ENCODE data around the gene ARX. TPM values are rescaled to one million over a fixed set of nuclear protein-coding genes. Genes with fewer than 3 reads are reported as not detected.
A peak's percentile ranks its signal among the peaks of the same experiment; 100 is the strongest.

ARX gene
- 1 to 10 TPM in 1 of 2 donors, not detected in 1; 1.0 TPM for total RNA-seq

DNA sequence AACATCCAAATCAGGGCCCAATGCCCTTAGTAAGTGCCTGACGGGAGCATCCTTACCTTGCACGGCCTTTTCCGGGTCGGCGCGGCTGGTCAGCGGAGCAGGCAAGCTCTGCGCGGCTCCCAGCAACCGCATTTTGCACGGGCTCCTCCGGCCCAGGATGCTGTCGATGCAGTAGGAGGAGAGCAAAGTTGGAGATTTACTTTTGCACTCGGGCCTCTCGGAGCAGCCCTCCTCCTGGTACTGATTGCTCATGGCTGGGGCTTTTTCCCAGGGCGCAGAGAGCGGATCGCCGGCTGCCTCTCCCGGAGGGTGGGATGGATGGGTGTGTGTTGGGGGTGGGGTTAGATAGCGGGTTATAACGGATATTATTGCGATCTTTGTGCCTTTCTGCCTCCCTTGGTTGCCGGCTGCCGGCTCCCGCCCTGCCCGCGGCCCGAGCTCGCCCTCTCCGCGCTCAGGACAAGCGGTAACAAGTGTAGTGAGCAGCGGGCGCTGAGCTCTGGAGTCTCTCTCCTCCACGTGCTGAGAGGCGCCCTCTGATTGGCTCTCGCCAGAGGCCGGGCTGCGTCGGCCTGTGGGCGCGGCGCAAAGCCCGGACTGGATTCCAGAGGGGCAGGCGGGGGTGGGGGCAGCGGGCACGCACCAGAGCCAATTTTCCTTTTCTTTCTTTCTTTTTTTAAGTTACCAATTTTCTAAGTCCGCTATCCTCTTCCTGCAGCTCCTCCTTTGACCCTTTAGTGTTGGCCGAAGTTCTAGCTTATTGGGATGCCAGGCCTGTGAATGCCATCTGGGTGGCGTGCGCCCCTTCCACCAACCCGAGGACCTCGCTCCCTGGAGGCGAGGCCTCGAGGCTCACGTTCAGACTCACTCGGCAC is at the start of gene ARX:
Gene ARX (minus strand): TSS at position 480 of the 875 bp plus-strand sequence. CDS start 228 bp downstream, at position 252.
- H3K27me3 ChIP-seq: peaks cover 0 to 12% of the 10 kb centered on the region in 2 donors
- H3K4me3 ChIP-seq: no peak within 1 kb of the TSS
- no peak within 1 kb of the TSS for H3K27ac ChIP-seq
- no peaks in the 10 kb centered on the region for H3K9me3 ChIP-seq
- H3K4me1 ChIP-seq: peaks cover 17% of the 10 kb centered on the region
- ATAC-seq (peak; percentile 78), DNase-seq (peak; percentile 37 to 60 (median 46))
- TF ChIP-seq POLR2A (IDR thresholded peaks at IDR 0.05): peak in 2 of 3 donors; percentile 12 to 30
- TF ChIP-seq, protein P1, sequence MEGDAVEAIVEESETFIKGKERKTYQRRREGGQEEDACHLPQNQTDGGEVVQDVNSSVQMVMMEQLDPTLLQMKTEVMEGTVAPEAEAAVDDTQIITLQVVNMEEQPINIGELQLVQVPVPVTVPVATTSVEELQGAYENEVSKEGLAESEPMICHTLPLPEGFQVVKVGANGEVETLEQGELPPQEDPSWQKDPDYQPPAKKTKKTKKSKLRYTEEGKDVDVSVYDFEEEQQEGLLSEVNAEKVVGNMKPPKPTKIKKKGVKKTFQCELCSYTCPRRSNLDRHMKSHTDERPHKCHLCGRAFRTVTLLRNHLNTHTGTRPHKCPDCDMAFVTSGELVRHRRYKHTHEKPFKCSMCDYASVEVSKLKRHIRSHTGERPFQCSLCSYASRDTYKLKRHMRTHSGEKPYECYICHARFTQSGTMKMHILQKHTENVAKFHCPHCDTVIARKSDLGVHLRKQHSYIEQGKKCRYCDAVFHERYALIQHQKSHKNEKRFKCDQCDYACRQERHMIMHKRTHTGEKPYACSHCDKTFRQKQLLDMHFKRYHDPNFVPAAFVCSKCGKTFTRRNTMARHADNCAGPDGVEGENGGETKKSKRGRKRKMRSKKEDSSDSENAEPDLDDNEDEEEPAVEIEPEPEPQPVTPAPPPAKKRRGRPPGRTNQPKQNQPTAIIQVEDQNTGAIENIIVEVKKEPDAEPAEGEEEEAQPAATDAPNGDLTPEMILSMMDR (IDR thresholded peaks at IDR 0.05): no peak
- H3K36me3 ChIP-seq (replicated peaks in 1 of 2; ENCODE audit: insufficient read depth in 1 of 2, low read depth in 2 of 2): no peaks in the 10 kb centered on the region
- 5 to 8% methylated on average over 4 to 25 of the region's 58 CpGs for WGBS, 2 donors
- intact Hi-C loops (cut with DNase I): no loop called here

DNA sequence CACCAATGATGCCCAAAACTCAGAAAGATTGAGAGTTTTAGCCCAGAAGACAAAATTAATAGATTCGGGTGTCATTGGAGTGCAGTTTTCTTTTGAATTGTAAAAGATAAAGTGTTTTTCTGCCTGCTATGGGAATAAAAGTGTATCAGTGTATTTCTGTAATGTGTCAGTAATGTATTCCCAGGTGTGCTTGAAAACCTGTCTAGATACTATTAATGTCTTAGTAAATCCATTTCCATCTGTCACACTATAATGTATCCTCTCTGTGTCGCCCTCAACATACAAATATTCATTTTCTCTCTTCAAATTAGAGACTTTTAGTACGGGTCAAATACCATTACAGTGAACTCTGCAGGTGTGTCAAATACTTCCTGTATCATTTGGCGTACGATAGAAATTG is 43.5 kb upstream of the ARX start:
- H3K27me3 ChIP-seq: no peaks in the 10 kb centered on the region
- no peak overlapping the region for H3K27ac ChIP-seq
- H3K36me3 ChIP-seq (replicated peaks in 1 of 2; ENCODE audit: insufficient read depth in 1 of 2, low read depth in 2 of 2): no peaks in the 10 kb centered on the region
- ATAC-seq (no peak), DNase-seq (no peak)
- H3K4me1 ChIP-seq: no peaks in the 10 kb centered on the region
- H3K9me3 ChIP-seq: no peaks in the 10 kb centered on the region
- WGBS, 2 donors: 49 to 54% methylated on average over 5 of the region's 5 CpGs
- intact Hi-C loops (cut with DNase I): no loop called here
- TF ChIP-seq, protein P1 (IDR thresholded peaks at IDR 0.05): no peak
- TF ChIP-seq POLR2A (IDR thresholded peaks at IDR 0.05): no peak
- H3K4me3 ChIP-seq: no peak overlapping the region

DNA sequence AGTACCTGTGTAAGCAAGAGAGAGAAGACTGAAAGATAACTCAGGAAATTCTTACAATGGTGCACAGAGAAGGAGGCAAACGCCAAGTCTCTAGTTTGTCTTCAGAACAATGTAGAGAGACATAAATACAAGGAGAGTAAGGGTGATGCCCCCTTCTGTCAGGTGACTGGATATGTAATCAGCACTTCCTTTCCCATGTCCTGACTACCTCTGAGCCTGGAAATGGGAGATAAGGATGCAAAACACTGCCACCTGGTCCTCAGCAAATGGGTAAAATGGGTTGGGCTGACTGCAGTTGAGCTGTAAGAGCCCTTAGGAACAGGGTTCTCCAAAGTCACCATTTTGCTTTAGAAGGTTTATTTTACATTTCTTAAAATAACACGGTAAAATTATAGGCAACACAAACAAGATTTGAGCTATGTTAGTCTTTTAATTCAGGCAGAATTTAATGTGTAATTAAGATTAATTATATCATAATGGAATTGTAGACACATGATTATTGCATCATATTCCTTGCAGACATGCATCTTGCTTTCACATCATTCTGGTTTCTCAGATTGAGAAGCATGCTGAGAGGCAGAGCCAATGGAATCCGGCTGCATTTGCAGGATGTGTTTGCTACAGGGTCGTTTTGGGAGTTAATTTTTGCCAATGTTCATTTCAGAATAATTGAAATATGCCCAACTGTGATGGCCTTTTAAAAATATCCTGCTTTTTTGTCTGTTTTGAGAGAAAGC is 37.2 kb upstream of the ARX start:
- Histone ChIP-seq H3K9me3 (no peaks in the 10 kb centered on the region), H3K4me1 (no peaks in the 10 kb centered on the region), H3K27me3 (no peaks in the 10 kb centered on the region), H3K4me3 (no peak overlapping the region), H3K27ac (no peak overlapping the region), H3K36me3 (replicated peaks in 1 of 2; ENCODE audit: insufficient read depth in 1 of 2, low read depth in 2 of 2) (no peaks in the 10 kb centered on the region)
- DNase-seq: no peak
- no peak for ATAC-seq
- WGBS, 2 donors: 44 to 59% methylated on average over 4 of the region's 4 CpGs
- intact Hi-C loops (cut with DNase I): no loop called here
- TF ChIP-seq POLR2A (IDR thresholded peaks at IDR 0.05): no peak
- TF ChIP-seq, protein P1 (IDR thresholded peaks at IDR 0.05): no peak

DNA sequence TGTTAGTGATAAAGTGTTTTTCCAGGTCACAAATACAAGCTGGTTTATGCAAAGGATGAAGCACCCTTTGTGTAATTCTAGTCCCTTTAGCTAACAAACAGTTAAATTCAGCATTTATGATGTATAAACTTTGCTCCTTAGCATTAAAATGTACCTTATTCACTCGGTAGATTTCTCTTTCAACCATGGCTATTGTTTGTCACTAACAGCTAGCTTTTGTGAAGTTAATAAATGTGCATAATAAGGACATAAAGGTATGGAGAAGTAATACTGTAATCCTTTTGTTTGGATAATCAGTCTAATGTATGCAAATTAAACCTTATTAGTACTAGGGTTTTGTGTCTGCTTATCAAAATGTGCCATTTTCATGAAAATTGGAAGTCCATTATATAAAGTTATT is 34.2 kb upstream of the ARX start:
- WGBS, 2 donors: 30 to 33% methylated on average over 1 of the region's 1 CpG
- Histone ChIP-seq H3K9me3 (no peaks in the 10 kb centered on the region), H3K27ac (no peak overlapping the region), H3K27me3 (no peaks in the 10 kb centered on the region), H3K4me3 (no peak overlapping the region), H3K4me1 (no peaks in the 10 kb centered on the region), H3K36me3 (replicated peaks in 1 of 2; ENCODE audit: insufficient read depth in 1 of 2, low read depth in 2 of 2) (no peaks in the 10 kb centered on the region)
- DNase-seq: no peak
- TF ChIP-seq POLR2A (IDR thresholded peaks at IDR 0.05): no peak
- TF ChIP-seq, protein P1 (IDR thresholded peaks at IDR 0.05): no peak
- intact Hi-C loops (cut with DNase I): no loop called here
- ATAC-seq: no peak

Data from body of pancreas (tissue), 4 donors.